ENCODE measurements around the gene SSTR3.

Gene SSTR3

GRCh38 chr22:37182101-37182948, 30.0 kb downstream of the SSTR3 start:
- no peak overlapping the region for H3K27ac ChIP-seq (ENCODE audit: low read depth, low read length)
- H3K4me2 ChIP-seq (ENCODE audit: low read depth, low read length, poor library complexity, severe bottlenecking), result no peak overlapping the region
- no peaks in the 10 kb centered on the region for H3K36me3 ChIP-seq (ENCODE audit: low read length)
- no peaks in the 10 kb centered on the region for H3K79me2 ChIP-seq (ENCODE audit: insufficient read depth, low read length)
- no peaks in the 10 kb centered on the region for H3K9me2 ChIP-seq (replicated peaks; ENCODE audit: insufficient read depth, low read length)
- H3F3A ChIP-seq (ENCODE audit: insufficient read depth), result no peaks in the 10 kb centered on the region
- no peak overlapping the region for H3K9ac ChIP-seq (ENCODE audit: low read length)
- no peaks in the 10 kb centered on the region for H3K9me3 ChIP-seq (ENCODE audit: insufficient read depth, low read length)
- H2AFZ ChIP-seq (ENCODE audit: low read depth, low read length, severe bottlenecking), result no peak overlapping the region
- no peaks in the 10 kb centered on the region for H3K27me3 ChIP-seq (ENCODE audit: low read length)
- H3K4me3 ChIP-seq (ENCODE audit: insufficient read depth, low read length, poor library complexity, severe bottlenecking), result no peak overlapping the region
- TF ChIP-seq EZH2phosphoT487 (conservative IDR thresholded peaks at IDR 0.05; ENCODE audit: low read length), result no peak
- TF ChIP-seq CTCF (IDR thresholded peaks at IDR 0.05; ENCODE audit: insufficient read depth, low read length, poor library complexity, severe bottlenecking), result no peak
- no peaks in the 10 kb centered on the region for H4K20me1 ChIP-seq (ENCODE audit: low read depth, low read length)

- H2AFZ ChIP-seq (ENCODE audit: low read depth, low read length, severe bottlenecking), result no peak overlapping the region
- no peak overlapping the region for H3K9ac ChIP-seq (ENCODE audit: low read length)
- H3F3A ChIP-seq (ENCODE audit: insufficient read depth), result no peaks in the 10 kb centered on the region
- no peak for TF ChIP-seq EZH2phosphoT487 (conservative IDR thresholded peaks at IDR 0.05; ENCODE audit: low read length)
- TF ChIP-seq CTCF (IDR thresholded peaks at IDR 0.05; ENCODE audit: insufficient read depth, low read length, poor library complexity, severe bottlenecking), result no peak
- no peaks in the 10 kb centered on the region for H4K20me1 ChIP-seq (ENCODE audit: low read depth, low read length)
- no peaks in the 10 kb centered on the region for H3K9me3 ChIP-seq (ENCODE audit: insufficient read depth, low read length)
- no peaks in the 10 kb centered on the region for H3K36me3 ChIP-seq (ENCODE audit: low read length)
- no peak overlapping the region for H3K4me3 ChIP-seq (ENCODE audit: insufficient read depth, low read length, poor library complexity, severe bottlenecking)
- H3K4me2 ChIP-seq (ENCODE audit: low read depth, low read length, poor library complexity, severe bottlenecking), result no peak overlapping the region
- H3K27me3 ChIP-seq (ENCODE audit: low read length), result no peaks in the 10 kb centered on the region
- H3K79me2 ChIP-seq (ENCODE audit: insufficient read depth, low read length), result no peaks in the 10 kb centered on the region
- H3K9me2 ChIP-seq (replicated peaks; ENCODE audit: insufficient read depth, low read length), result no peaks in the 10 kb centered on the region
- no peak overlapping the region for H3K27ac ChIP-seq (ENCODE audit: low read depth, low read length)
Measured at GRCh38 chr22:37181681-37182080, 30.6 kb downstream of the SSTR3 start.

GRCh38 chr22:37180531-37181231, 31.6 kb downstream of the SSTR3 start:
- Histone ChIP-seq H3K4me2 (ENCODE audit: low read depth, low read length, poor library complexity, severe bottlenecking) (no peak overlapping the region), H4K20me1 (ENCODE audit: low read depth, low read length) (no peaks in the 10 kb centered on the region), H2AFZ (ENCODE audit: low read depth, low read length, severe bottlenecking) (no peak overlapping the region), H3K36me3 (ENCODE audit: low read length) (no peaks in the 10 kb centered on the region), H3K9me2 (replicated peaks; ENCODE audit: insufficient read depth, low read length) (no peaks in the 10 kb centered on the region), H3F3A (ENCODE audit: insufficient read depth) (no peaks in the 10 kb centered on the region), H3K27me3 (ENCODE audit: low read length) (no peaks in the 10 kb centered on the region), H3K9ac (ENCODE audit: low read length) (no peak overlapping the region), H3K79me2 (ENCODE audit: insufficient read depth, low read length) (no peaks in the 10 kb centered on the region), H3K27ac (ENCODE audit: low read depth, low read length) (no peak overlapping the region), H3K9me3 (ENCODE audit: insufficient read depth, low read length) (no peaks in the 10 kb centered on the region), H3K4me3 (ENCODE audit: insufficient read depth, low read length, poor library complexity, severe bottlenecking) (no peak overlapping the region)
- no peak for TF ChIP-seq EZH2phosphoT487 (conservative IDR thresholded peaks at IDR 0.05; ENCODE audit: low read length)
